Calu3 (cell line): ENCODE data around the gene KBTBD12. TPM values are rescaled to one million over a fixed set of nuclear protein-coding genes. Genes with fewer than 3 reads are reported as not detected.

Source experiments
- BruUV-seq: library from RNA; stranded (reverse); fragments of 400-500 nt; replicated peaks from 2 replicates; lab custom pipeline; 2021; lab: Mats Ljungman, UMichigan
- CTCF ChIA-PET: fragments of 300-600 bp; sonication (Branson Sonifier 250); formaldehyde crosslinking; loops from one replicate; lab custom pipeline; 2022; ENCODE audit warnings: antibody characterized with exemption; lab: Charles Lee
- DNase-seq: peaks from one replicate; pipeline ENCODE4 v3.0.0; 2022
- H3K27ac Mint-ChIP-seq: one replicate; pipeline ENCODE4 v1.8.0; 2022; ENCODE audit warnings: mixed read lengths; ENCODE audit not compliant: unreplicated experiment
- H3K27me3 Mint-ChIP-seq: one replicate; pipeline ENCODE4 v1.8.0; 2022; ENCODE audit warnings: mixed read lengths; ENCODE audit not compliant: unreplicated experiment
- H3K36me3 Mint-ChIP-seq: one replicate; pipeline ENCODE4 v1.8.0; 2022; ENCODE audit warnings: mild to moderate bottlenecking, moderate library complexity, mixed read lengths; ENCODE audit not compliant: insufficient read depth, unreplicated experiment
- H3K4me1 Mint-ChIP-seq: one replicate; pipeline ENCODE4 v1.8.0; 2022; ENCODE audit warnings: mild to moderate bottlenecking, low read depth, mixed read lengths; ENCODE audit not compliant: unreplicated experiment
- H3K4me3 Mint-ChIP-seq: one replicate; pipeline ENCODE4 v1.8.0; 2022; ENCODE audit warnings: mild to moderate bottlenecking, low read depth, moderate library complexity, mixed read lengths; ENCODE audit not compliant: unreplicated experiment
- H3K9me3 Mint-ChIP-seq: one replicate; pipeline ENCODE4 v1.8.0; 2022; ENCODE audit warnings: low read depth, mixed read lengths; ENCODE audit not compliant: unreplicated experiment
- intact Hi-C: fragments of 100-400 bp; cut with micrococcal nuclease; formaldehyde crosslinking; loops from one replicate; pipeline ENCODE4 v1.10.0; 2022; ENCODE audit not compliant: unreplicated experiment
- total RNA-seq: library from RNA; stranded (reverse); gene quantifications from 2 replicates; pipeline ENCODE4 v1.2.3, GENCODE V29; 2022
- TF ChIP-seq, protein P1 (sequence below): fragments of 200-600 bp; IDR thresholded peaks from one replicate; pipeline ENCODE4 v1.8.0; 2022; ENCODE audit warnings: antibody characterized with exemption; ENCODE audit not compliant: unreplicated experiment

KBTBD12 gene
- total RNA-seq, 1 experiment from 2014 or later = 0.07 TPM

DNA sequence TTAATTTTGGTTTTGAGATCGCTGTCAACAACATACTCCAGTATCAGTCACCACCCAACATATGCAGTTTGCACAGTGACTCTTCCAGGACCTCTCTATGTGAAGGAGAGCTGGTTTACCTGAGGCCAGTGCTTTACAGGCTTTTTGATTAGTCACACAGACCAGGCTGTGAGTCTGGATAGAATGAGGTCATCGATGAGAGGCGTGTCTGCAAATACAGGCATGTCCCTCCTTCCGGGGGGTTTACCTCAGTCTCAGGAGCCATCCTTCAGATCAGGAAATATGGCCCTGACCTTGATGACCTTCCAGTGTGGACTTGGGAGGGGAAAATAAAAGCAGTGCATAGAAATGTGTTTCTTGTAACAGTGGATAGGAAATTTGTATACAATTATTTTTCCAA, 46.9 kb downstream of the KBTBD12 start:
- CTCF ChIA-PET = interaction anchor here (0.6 to 2.0 kb wide), 12 partner anchors 13 to 387 kb away, joined by 3 to 8 read pairs (median 3); no protein-coding TSS in a partner anchor
- Mint-ChIP-seq H3K9me3 (no peaks in the 10 kb centered on the region), H3K4me3 (no peak overlapping the region), H3K36me3 (no peaks in the 10 kb centered on the region), H3K27me3 (peaks cover 18% of the 10 kb centered on the region), H3K4me1 (peaks cover 31% of the 10 kb centered on the region), H3K27ac (no peak overlapping the region)
- DNase-seq = peak; percentile 79
- TF ChIP-seq, protein P1, sequence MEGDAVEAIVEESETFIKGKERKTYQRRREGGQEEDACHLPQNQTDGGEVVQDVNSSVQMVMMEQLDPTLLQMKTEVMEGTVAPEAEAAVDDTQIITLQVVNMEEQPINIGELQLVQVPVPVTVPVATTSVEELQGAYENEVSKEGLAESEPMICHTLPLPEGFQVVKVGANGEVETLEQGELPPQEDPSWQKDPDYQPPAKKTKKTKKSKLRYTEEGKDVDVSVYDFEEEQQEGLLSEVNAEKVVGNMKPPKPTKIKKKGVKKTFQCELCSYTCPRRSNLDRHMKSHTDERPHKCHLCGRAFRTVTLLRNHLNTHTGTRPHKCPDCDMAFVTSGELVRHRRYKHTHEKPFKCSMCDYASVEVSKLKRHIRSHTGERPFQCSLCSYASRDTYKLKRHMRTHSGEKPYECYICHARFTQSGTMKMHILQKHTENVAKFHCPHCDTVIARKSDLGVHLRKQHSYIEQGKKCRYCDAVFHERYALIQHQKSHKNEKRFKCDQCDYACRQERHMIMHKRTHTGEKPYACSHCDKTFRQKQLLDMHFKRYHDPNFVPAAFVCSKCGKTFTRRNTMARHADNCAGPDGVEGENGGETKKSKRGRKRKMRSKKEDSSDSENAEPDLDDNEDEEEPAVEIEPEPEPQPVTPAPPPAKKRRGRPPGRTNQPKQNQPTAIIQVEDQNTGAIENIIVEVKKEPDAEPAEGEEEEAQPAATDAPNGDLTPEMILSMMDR = no peak
- intact Hi-C loops = loop anchor here (2.0 to 5.0 kb wide), 3 partner anchors 170 to 309 kb away; no protein-coding TSS in a partner anchor
- no TSS peak for BruUV-seq

- intact Hi-C loops = loop anchor here (2.0 to 5.0 kb wide), 2 partner anchors 171 to 310 kb away; no protein-coding TSS in a partner anchor
- CTCF ChIA-PET = interaction anchor here (1.2 kb wide), 1 partner anchor 110 kb away, joined by 3 read pairs; no protein-coding TSS in a partner anchor
- BruUV-seq = no TSS peak
- Mint-ChIP-seq H3K9me3 (no peaks in the 10 kb centered on the region), H3K4me1 (peaks cover 31% of the 10 kb centered on the region), H3K4me3 (no peak overlapping the region), H3K36me3 (no peaks in the 10 kb centered on the region), H3K27ac (no peak overlapping the region), H3K27me3 (peaks cover 28% of the 10 kb centered on the region)
- no peak for DNase-seq
- TF ChIP-seq, protein P1 = no peak
Measured at GRCh38 chr3:127962937-127963336, 47.9 kb downstream of the KBTBD12 start.

GRCh38 chr3:127964053-127964452, 49.0 kb downstream of the KBTBD12 start:
- Mint-ChIP-seq H3K36me3 (no peaks in the 10 kb centered on the region), H3K9me3 (no peaks in the 10 kb centered on the region), H3K4me3 (no peak overlapping the region), H3K27me3 (peaks cover 36% of the 10 kb centered on the region), H3K27ac (no peak overlapping the region), H3K4me1 (peaks cover 29% of the 10 kb centered on the region)
- BruUV-seq = no TSS peak
- no peak for DNase-seq
- TF ChIP-seq, protein P1 = no peak
- intact Hi-C loops = loop anchor here (5.0 kb wide), 1 partner anchor 172 kb away; no protein-coding TSS in a partner anchor
- CTCF ChIA-PET = no interaction called here

DNA sequence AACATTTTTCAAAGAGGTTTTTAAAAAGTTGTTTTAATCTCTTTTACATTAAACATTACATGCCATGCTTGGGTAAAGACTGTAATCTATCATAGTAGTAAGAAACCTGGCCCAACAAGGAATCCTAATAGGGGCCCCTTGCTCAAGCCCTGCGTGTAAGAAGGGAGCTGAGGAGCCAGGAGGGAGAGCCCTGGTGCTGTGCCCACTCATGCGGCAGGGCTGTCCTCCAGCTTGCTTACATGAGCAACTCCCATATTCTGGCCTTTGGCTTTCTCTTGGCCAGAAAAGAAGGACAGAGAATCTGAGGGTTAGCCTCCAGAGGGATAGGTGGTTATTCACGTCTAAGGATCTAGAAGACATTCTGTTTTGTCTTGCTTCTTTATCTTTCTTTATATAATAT, 49.8 kb downstream of the KBTBD12 start:
- Mint-ChIP-seq H3K27me3 (peaks cover 39% of the 10 kb centered on the region), H3K4me3 (no peak overlapping the region), H3K9me3 (no peaks in the 10 kb centered on the region), H3K27ac (no peak overlapping the region), H3K36me3 (no peaks in the 10 kb centered on the region), H3K4me1 (peaks cover 21% of the 10 kb centered on the region)
- CTCF ChIA-PET = no interaction called here
- no peak for DNase-seq
- intact Hi-C loops = loop anchor here (5.0 kb wide), 1 partner anchor 173 kb away; no protein-coding TSS in a partner anchor
- no TSS peak for BruUV-seq
- TF ChIP-seq, protein P1 = no peak
